ENCODE results near the gene SH3PXD2A. TPM values are rescaled to one million over a fixed set of nuclear protein-coding genes. Genes with fewer than 3 reads are reported as not detected.

SH3PXD2A gene
- total RNA-seq, 1 experiment from 2014 or later, result 4.5 TPM

DNA sequence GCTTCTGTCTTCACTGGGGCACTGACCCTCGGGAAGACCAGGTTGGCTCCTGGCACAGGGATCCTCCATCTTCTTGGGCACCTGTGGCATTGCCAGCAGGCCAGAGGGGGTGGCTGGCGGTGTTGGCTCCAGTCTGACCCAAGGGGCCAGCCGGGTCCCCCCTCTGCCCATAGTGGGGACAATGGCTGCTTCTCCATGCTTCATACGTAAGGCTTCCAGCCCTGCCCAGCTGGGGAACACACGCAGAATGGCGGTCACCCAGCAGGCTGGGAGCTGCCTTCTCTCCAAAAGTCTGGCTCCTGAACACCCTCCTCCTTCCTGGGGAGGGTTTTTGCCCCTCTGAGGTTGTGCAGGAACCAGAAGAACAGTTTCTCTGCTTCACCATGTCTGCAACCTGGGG lies 255.1 kb downstream of the SH3PXD2A start:
- H4K20me1 ChIP-seq (ENCODE audit: control insufficient read depth, insufficient read depth, insufficient read length), result no peaks in the 10 kb centered on the region
- H3K56ac ChIP-seq (ENCODE audit: insufficient read length, low read depth, low read length), result no peak overlapping the region
- H3K4me1 ChIP-seq (ENCODE audit: insufficient read depth, low read length), result no peaks in the 10 kb centered on the region
- H3K27me3 ChIP-seq (ENCODE audit: insufficient read depth, low read length), result no peaks in the 10 kb centered on the region
- no peak overlapping the region for H3K14ac ChIP-seq (ENCODE audit: insufficient read depth, low read length)
- Mint-ChIP-seq H3K9me3 (no peaks in the 10 kb centered on the region), H3K27me3 (ENCODE audit: low read depth) (peaks cover under 1% of the 10 kb centered on the region; the same call in 1 of the 2 replicates), H3K4me1 (peaks cover 6 to 16% of the 10 kb centered on the region in 2 experiments), H3K27ac (no peak overlapping the region), H3K36me3 (ENCODE audit: insufficient read depth in 1 of 3, low read depth in 3 of 3) (peaks cover 0 to 9% (median 1%) of the 10 kb centered on the region in 3 experiments; a peak in 3 of 7 replicates), H3K4me3 (no peak overlapping the region)
- no peak overlapping the region for H3K9ac ChIP-seq (ENCODE audit: extremely low read depth, insufficient read length, low read length)
- H2BK5ac ChIP-seq (ENCODE audit: insufficient read length, low read length), result no peak overlapping the region
- DNase-seq, result no peak
- no peak overlapping the region for H2BK20ac ChIP-seq (ENCODE audit: low read depth, low read length, poor library complexity, severe bottlenecking)
- no peak overlapping the region for H3T11ph ChIP-seq (ENCODE audit: low read length)
- H4K8ac ChIP-seq (replicated peaks; ENCODE audit: insufficient read length, low read depth, low read length), result no peak overlapping the region
- H3K4me2 ChIP-seq (ENCODE audit: insufficient read depth, insufficient read length, low read length), result no peak overlapping the region
- H3K4ac ChIP-seq (ENCODE audit: low read depth, low read length), result no peak overlapping the region
- no peak overlapping the region for H2BK15ac ChIP-seq (ENCODE audit: low read depth, low read length)
- TF ChIP-seq, protein P1, sequence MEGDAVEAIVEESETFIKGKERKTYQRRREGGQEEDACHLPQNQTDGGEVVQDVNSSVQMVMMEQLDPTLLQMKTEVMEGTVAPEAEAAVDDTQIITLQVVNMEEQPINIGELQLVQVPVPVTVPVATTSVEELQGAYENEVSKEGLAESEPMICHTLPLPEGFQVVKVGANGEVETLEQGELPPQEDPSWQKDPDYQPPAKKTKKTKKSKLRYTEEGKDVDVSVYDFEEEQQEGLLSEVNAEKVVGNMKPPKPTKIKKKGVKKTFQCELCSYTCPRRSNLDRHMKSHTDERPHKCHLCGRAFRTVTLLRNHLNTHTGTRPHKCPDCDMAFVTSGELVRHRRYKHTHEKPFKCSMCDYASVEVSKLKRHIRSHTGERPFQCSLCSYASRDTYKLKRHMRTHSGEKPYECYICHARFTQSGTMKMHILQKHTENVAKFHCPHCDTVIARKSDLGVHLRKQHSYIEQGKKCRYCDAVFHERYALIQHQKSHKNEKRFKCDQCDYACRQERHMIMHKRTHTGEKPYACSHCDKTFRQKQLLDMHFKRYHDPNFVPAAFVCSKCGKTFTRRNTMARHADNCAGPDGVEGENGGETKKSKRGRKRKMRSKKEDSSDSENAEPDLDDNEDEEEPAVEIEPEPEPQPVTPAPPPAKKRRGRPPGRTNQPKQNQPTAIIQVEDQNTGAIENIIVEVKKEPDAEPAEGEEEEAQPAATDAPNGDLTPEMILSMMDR (conservative IDR thresholded peaks at IDR 0.05), result no peak
- no peak overlapping the region for H2BK120ac ChIP-seq (ENCODE audit: low read depth, low read length, poor library complexity, severe bottlenecking)
- H3K27ac ChIP-seq (ENCODE audit: insufficient read length, low read depth, low read length), result no peak overlapping the region
- H2AK5ac ChIP-seq (ENCODE audit: insufficient read length, low read length), result no peak overlapping the region
- H3K79me1 ChIP-seq (ENCODE audit: insufficient read depth, low read depth, low read length, poor library complexity, severe bottlenecking), result no peaks in the 10 kb centered on the region
- no peak overlapping the region for H4K5ac ChIP-seq (ENCODE audit: insufficient read length, low read depth, low read length)
- no peak overlapping the region for H3K18ac ChIP-seq (ENCODE audit: insufficient read length, low read depth, low read length)
- no peak overlapping the region for H4K91ac ChIP-seq (ENCODE audit: insufficient read length, low read depth, low read length)
- H2BK12ac ChIP-seq (ENCODE audit: insufficient read length, low read depth, low read length), result no peak overlapping the region
- no CpG with 5 or more reads among the region's 6 CpGs for WGBS (ENCODE audit: extremely low coverage, insufficient read length, low lambda C conversion rate)
- H3K23ac ChIP-seq (ENCODE audit: insufficient read length, low read depth, low read length), result no peak overlapping the region
- no peaks in the 10 kb centered on the region for H3K23me2 ChIP-seq (ENCODE audit: insufficient read length, low read depth, low read length, poor library complexity, severe bottlenecking)
- no peaks in the 10 kb centered on the region for H3K79me2 ChIP-seq (ENCODE audit: insufficient read depth, low read length)
- H3K9me3 ChIP-seq (ENCODE audit: control insufficient read depth, low read depth, low read length), result no peaks in the 10 kb centered on the region
- H2AFZ ChIP-seq (ENCODE audit: low read length), result no peak overlapping the region

Data from H9 (cell line).